HEK293 (cell line): ENCODE measurements around the gene MTG1.
A peak's percentile ranks its signal among the peaks of the same experiment; 100 is the strongest.

Experiments
- CTCF ChIA-PET: fragments of 350-600 bp; formaldehyde crosslinking; extraction: SDS; loops from one replicate; lab custom pipeline; 2021; ENCODE audit warnings: antibody characterized with exemption; lab: Yijun Ruan, JAX
- POLR2A ChIA-PET: fragments of 300-600 bp; formaldehyde crosslinking; extraction: SDS; loops from one replicate; lab custom pipeline; 2020; ENCODE audit warnings: antibody characterized with exemption, inconsistent platforms; lab: Yijun Ruan, JAX
- H3K27ac ChIP-seq: fragments of 200-500 bp; sonication (Bioruptor generic); 2 replicates; pipeline ENCODE4 v1.5.1; 2014; ENCODE audit warnings: low read depth, low read length, control low read depth, inconsistent platforms; ENCODE audit errors: extremely low read depth
- H3K36me3 ChIP-seq, 2 experiments: fragments of 200-500 bp in 1 of 2; sonication (Bioruptor generic) in 1 of 2; 1 replicate in 1 of 2; 2 replicates in 1 of 2; pipeline ENCODE4 v1.5.1; 2014 to 2017; ENCODE audit warnings: inconsistent platforms in 2 of 2, low read length in 2 of 2; ENCODE audit not compliant: control insufficient read depth in 2 of 2, insufficient read depth in 1 of 2
- H3K4me1 ChIP-seq: fragments of 200-500 bp; sonication (Bioruptor generic); 2 replicates; pipeline ENCODE4 v1.5.1; 2014; ENCODE audit warnings: mild to moderate bottlenecking, low read length, inconsistent platforms; ENCODE audit not compliant: control insufficient read depth, insufficient read depth
- H3K4me3 ChIP-seq: 2 replicates; pipeline ENCODE4 v1.5.1; 2011; ENCODE audit warnings: low read depth, mild to moderate bottlenecking, control low read depth, low read length, moderate library complexity
- H3K9me3 ChIP-seq: fragments of 200-500 bp; sonication (Bioruptor generic); 2 replicates; pipeline ENCODE4 v1.5.1; 2014; ENCODE audit warnings: low read depth, low read length, inconsistent platforms; ENCODE audit not compliant: control insufficient read depth, insufficient read depth
- BCL11A ChIP-seq: fragments of 450-650 bp; formaldehyde crosslinking; IDR thresholded peaks from 2 replicates; pipeline ENCODE4 v1.5.1; 2016; ENCODE audit warnings: low read depth, missing biosample characterization, missing genetic modification characterization
- GLIS2 ChIP-seq: fragments of 450-650 bp; formaldehyde crosslinking; IDR thresholded peaks from 2 replicates; pipeline ENCODE4 v1.5.1; 2016; ENCODE audit warnings: missing biosample characterization, missing genetic modification characterization
- HOXD13 ChIP-seq: sonication (generic); formaldehyde crosslinking; IDR thresholded peaks from 2 replicates; pipeline ENCODE4 v1.8.0; 2022; ENCODE audit warnings: missing genetic modification reagents, borderline replicate concordance
- KLF17 ChIP-seq: fragments of 450-650 bp; formaldehyde crosslinking; IDR thresholded peaks from 2 replicates; pipeline ENCODE4 v1.5.1; 2016; ENCODE audit warnings: missing biosample characterization, missing genetic modification characterization
- MEIS1 ChIP-seq: sonication (generic); formaldehyde crosslinking; IDR thresholded peaks from 2 replicates; pipeline ENCODE4 v1.8.1; 2022; ENCODE audit warnings: missing genetic modification reagents, mild to moderate bottlenecking, borderline replicate concordance
- RBAK ChIP-seq: fragments of 450-650 bp; formaldehyde crosslinking; IDR thresholded peaks from 2 replicates; pipeline ENCODE4 v1.5.1; 2016; ENCODE audit warnings: missing biosample characterization, missing genetic modification characterization
- SALL2 ChIP-seq: fragments of 450-650 bp; formaldehyde crosslinking; IDR thresholded peaks from 2 replicates; pipeline ENCODE4 v1.5.0; 2017; ENCODE audit warnings: missing biosample characterization, mild to moderate bottlenecking, missing genetic modification characterization, borderline replicate concordance
- SP7 ChIP-seq: fragments of 450-650 bp; formaldehyde crosslinking; IDR thresholded peaks from 2 replicates; pipeline ENCODE4 v1.5.1; 2016; ENCODE audit warnings: missing biosample characterization, missing genetic modification characterization
- TSHZ1 ChIP-seq: fragments of 450-650 bp; formaldehyde crosslinking; IDR thresholded peaks from 2 replicates; pipeline ENCODE4 v1.5.1; 2016; ENCODE audit warnings: missing biosample characterization, missing genetic modification characterization, borderline replicate concordance
- ZBTB10 ChIP-seq: fragments of 450-650 bp; formaldehyde crosslinking; IDR thresholded peaks from 2 replicates; pipeline ENCODE4 v1.5.1; 2016; ENCODE audit warnings: missing biosample characterization, missing genetic modification characterization
- ZIC2 ChIP-seq: fragments of 450-650 bp; formaldehyde crosslinking; IDR thresholded peaks from 2 replicates; pipeline ENCODE4 v1.5.1; 2016; ENCODE audit warnings: missing biosample characterization, missing genetic modification characterization
- ZNF121 ChIP-seq: fragments of 450-650 bp; formaldehyde crosslinking; IDR thresholded peaks from 2 replicates; pipeline ENCODE4 v1.5.1; 2016; ENCODE audit warnings: missing biosample characterization, missing genetic modification characterization
- ZNF155 ChIP-seq: fragments of 450-650 bp; formaldehyde crosslinking; IDR thresholded peaks from 2 replicates; pipeline ENCODE4 v1.5.1; 2016; ENCODE audit warnings: missing biosample characterization, missing genetic modification characterization
- ZNF266 ChIP-seq: fragments of 450-650 bp; formaldehyde crosslinking; IDR thresholded peaks from 2 replicates; pipeline ENCODE4 v1.5.1; 2016; ENCODE audit warnings: missing biosample characterization, missing genetic modification characterization, low read depth
- ZNF335 ChIP-seq: fragments of 450-650 bp; formaldehyde crosslinking; conservative IDR thresholded peaks from 2 replicates; pipeline ENCODE4 v1.5.1; 2016; ENCODE audit warnings: missing biosample characterization, missing genetic modification characterization
- ZNF354C ChIP-seq: fragments of 450-650 bp; formaldehyde crosslinking; IDR thresholded peaks from 2 replicates; pipeline ENCODE4 v1.5.1; 2016; ENCODE audit warnings: missing biosample characterization, missing genetic modification characterization, low read depth, borderline replicate concordance
- ZNF366 ChIP-seq: fragments of 450-650 bp; formaldehyde crosslinking; conservative IDR thresholded peaks from 2 replicates; pipeline ENCODE4 v1.5.1; 2016; ENCODE audit warnings: missing biosample characterization, missing genetic modification characterization
- ZNF473 ChIP-seq: fragments of 450-650 bp; formaldehyde crosslinking; IDR thresholded peaks from 2 replicates; pipeline ENCODE4 v1.5.1; 2017; ENCODE audit warnings: missing biosample characterization, missing genetic modification characterization
- ZNF48 ChIP-seq: fragments of 450-650 bp; formaldehyde crosslinking; IDR thresholded peaks from 2 replicates; pipeline ENCODE4 v1.5.1; 2016; ENCODE audit warnings: missing biosample characterization, missing genetic modification characterization
- ZNF654 ChIP-seq: fragments of 450-650 bp; formaldehyde crosslinking; IDR thresholded peaks from 2 replicates; pipeline ENCODE4 v1.5.1; 2016; ENCODE audit warnings: low read depth, missing biosample characterization, missing genetic modification characterization
- ZNF658 ChIP-seq: fragments of 450-650 bp; formaldehyde crosslinking; IDR thresholded peaks from 2 replicates; pipeline ENCODE4; 2016; ENCODE audit warnings: missing biosample characterization, missing genetic modification characterization
- ZNF664 ChIP-seq: fragments of 450-650 bp; formaldehyde crosslinking; IDR thresholded peaks from 2 replicates; pipeline ENCODE4 v1.5.1; 2016; ENCODE audit warnings: missing biosample characterization, missing genetic modification characterization
- ZNF704 ChIP-seq: fragments of 450-650 bp; formaldehyde crosslinking; IDR thresholded peaks from 2 replicates; pipeline ENCODE4 v1.5.1; 2016; ENCODE audit warnings: missing biosample characterization, missing genetic modification characterization

The MTG1 gene

GRCh38 chr10:133364645-133365431 lies 29.1 kb upstream of the MTG1 start:
- no peak overlapping the region for H3K27ac ChIP-seq
- CTCF ChIA-PET: interaction anchor here (4.2 kb wide), 1 partner anchor 35 kb away, joined by 27 read pairs; no protein-coding TSS in a partner anchor
- no peaks in the 10 kb centered on the region for H3K9me3 ChIP-seq
- TF ChIP-seq SALL2 (tag by site-specific recombination): no peak
- TF ChIP-seq ZNF664 (tag by site-specific recombination): no peak
- no peak for TF ChIP-seq ZNF354C (tag by site-specific recombination)
- no peak for TF ChIP-seq ZNF155
- TF ChIP-seq ZIC2 (tag by site-specific recombination): no peak
- no peaks in the 10 kb centered on the region for H3K4me1 ChIP-seq
- no peak overlapping the region for H3K4me3 ChIP-seq
- H3K36me3 ChIP-seq: peaks cover 0 to 69% of the 10 kb centered on the region in 2 experiments; a peak in 2 of 3 replicates
- POLR2A ChIA-PET: no interaction called here

- no peaks in the 10 kb centered on the region for H3K9me3 ChIP-seq
- H3K27ac ChIP-seq: 0 out of 2 replicates have a peak overlapping the region, but pooled peaks have one; percentile 9
- POLR2A ChIA-PET: no interaction called here
- H3K4me3 ChIP-seq: no peak overlapping the region
- peaks cover 0 to 77% of the 10 kb centered on the region in 2 experiments; a peak in 2 of 3 replicates for H3K36me3 ChIP-seq
- TF ChIP-seq SP7 (tag by site-specific recombination) (no peak), TSHZ1 (tag by site-specific recombination) (no peak), GLIS2 (tag by site-specific recombination) (no peak), ZNF658 (tag by site-specific recombination) (no peak), ZNF266 (tag by site-specific recombination) (no peak), RBAK (tag by site-specific recombination) (no peak), ZNF121 (tag by site-specific recombination) (no peak), MEIS1 (CRISPR knock-in tag) (no peak), KLF17 (no peak), ZNF473 (tag by site-specific recombination) (no peak)
- TF ChIP-seq, all 188 proteins: peak for 0
- CTCF ChIA-PET: no interaction called here
- H3K4me1 ChIP-seq: no peaks in the 10 kb centered on the region
These were observed 28.4 kb upstream of the MTG1 start for GRCh38 chr10:133365461-133366129.

GRCh38 chr10:133366130-133366478 lies 27.9 kb upstream of the MTG1 start:
- Histone ChIP-seq H3K36me3 (peaks cover 0 to 79% of the 10 kb centered on the region in 2 experiments; a peak in 2 of 3 replicates), H3K4me3 (no peak overlapping the region), H3K27ac (no peak overlapping the region), H3K9me3 (no peaks in the 10 kb centered on the region), H3K4me1 (no peaks in the 10 kb centered on the region)
- POLR2A ChIA-PET: no interaction called here
- CTCF ChIA-PET: no interaction called here
- TF ChIP-seq HOXD13 (no peak), ZBTB10 (no peak), ZNF335 (tag by site-specific recombination) (no peak), ZNF366 (no peak), ZNF704 (tag by site-specific recombination) (no peak), ZNF658 (tag by site-specific recombination) (no peak), ZNF48 (no peak), BCL11A (no peak), ZNF654 (no peak)
